Epithelial cell of esophagus (primary cell): ENCODE measurements around the gene IL34.
A peak's percentile ranks its signal among the peaks of the same experiment; 100 is the strongest.
"Not testable (repeated sequence)": the region's sequence is repeated elsewhere in the genome, so short reads cannot be mapped to it uniquely, and the experiment has no call there.

ENCODE experiments used
- DNase-seq: peaks from one replicate; pipeline ENCODE4 v3.0.0; 2010; ENCODE audit warnings: low read depth
- H3K4me3 ChIP-seq: 2 replicates; pipeline ENCODE4 v1.5.1; 2011; ENCODE audit warnings: mild to moderate bottlenecking, low read length, control low read depth
- TF ChIP-seq, protein P1 (sequence below): IDR thresholded peaks from 2 replicates; pipeline ENCODE4 v1.5.1; 2011; ENCODE audit warnings: low read depth, mild to moderate bottlenecking, low read length, control low read depth, inconsistent platforms; ENCODE audit not compliant: insufficient read depth; ENCODE audit errors: missing control alignments

Gene IL34

DNA sequence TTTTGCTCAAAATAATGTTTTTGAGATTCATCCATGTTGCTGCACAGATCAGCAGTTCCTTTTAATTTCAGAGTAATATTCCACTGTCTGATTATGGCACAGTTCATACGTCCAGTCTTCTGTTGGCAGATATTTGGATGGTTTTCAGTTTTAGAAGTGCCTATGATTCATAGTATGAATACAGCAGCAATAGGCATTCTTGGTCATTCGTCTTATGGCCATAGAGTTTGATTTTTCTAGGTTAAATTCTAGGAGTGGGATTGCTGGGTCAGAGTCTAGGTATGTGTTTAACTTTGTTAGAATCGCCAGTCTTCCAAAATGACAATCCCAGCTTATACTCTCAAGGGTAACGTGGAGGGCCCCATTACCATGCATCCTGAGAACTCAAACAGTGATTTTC lies 11.5 kb upstream of the IL34 start:
- no peak for DNase-seq
- TF ChIP-seq, protein P1, sequence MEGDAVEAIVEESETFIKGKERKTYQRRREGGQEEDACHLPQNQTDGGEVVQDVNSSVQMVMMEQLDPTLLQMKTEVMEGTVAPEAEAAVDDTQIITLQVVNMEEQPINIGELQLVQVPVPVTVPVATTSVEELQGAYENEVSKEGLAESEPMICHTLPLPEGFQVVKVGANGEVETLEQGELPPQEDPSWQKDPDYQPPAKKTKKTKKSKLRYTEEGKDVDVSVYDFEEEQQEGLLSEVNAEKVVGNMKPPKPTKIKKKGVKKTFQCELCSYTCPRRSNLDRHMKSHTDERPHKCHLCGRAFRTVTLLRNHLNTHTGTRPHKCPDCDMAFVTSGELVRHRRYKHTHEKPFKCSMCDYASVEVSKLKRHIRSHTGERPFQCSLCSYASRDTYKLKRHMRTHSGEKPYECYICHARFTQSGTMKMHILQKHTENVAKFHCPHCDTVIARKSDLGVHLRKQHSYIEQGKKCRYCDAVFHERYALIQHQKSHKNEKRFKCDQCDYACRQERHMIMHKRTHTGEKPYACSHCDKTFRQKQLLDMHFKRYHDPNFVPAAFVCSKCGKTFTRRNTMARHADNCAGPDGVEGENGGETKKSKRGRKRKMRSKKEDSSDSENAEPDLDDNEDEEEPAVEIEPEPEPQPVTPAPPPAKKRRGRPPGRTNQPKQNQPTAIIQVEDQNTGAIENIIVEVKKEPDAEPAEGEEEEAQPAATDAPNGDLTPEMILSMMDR = no peak
- no peak overlapping the region for H3K4me3 ChIP-seq

DNA sequence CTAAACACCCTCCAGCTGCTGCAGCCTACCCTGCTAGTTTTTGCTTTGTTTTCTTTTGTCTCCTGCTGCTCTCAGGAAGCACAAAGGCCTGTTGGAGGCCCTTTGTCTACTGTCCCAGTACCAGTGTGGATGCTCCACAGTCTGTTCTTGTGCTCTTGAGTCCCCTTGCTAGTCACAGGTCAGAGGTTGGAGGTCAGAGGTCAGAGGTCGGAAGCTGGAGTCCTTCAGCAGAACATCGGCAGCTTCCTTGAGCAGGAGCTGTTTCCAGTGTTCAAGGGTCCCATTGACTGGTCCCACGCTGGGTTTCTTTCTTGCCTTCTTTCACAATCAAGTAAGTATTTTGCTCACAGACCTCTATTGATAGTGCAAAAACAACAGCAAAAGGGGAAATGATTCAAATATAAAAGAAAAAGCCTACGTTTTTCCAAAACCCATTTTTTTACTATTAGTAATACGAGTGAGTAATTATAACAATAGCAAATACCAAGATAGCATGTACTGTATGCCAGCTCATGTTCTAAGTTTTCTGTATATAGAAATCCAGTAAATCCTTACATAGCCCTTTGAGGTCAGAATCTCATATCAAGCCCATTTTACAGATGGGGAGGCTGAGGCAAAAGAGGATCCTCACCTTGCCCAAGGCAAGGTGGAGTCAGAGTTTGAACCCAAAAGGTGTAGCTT lies 10.9 kb upstream of the IL34 start:
- H3K4me3 ChIP-seq = no peak overlapping the region
- TF ChIP-seq, protein P1 = no peak
- DNase-seq = peak; percentile 57

DNA sequence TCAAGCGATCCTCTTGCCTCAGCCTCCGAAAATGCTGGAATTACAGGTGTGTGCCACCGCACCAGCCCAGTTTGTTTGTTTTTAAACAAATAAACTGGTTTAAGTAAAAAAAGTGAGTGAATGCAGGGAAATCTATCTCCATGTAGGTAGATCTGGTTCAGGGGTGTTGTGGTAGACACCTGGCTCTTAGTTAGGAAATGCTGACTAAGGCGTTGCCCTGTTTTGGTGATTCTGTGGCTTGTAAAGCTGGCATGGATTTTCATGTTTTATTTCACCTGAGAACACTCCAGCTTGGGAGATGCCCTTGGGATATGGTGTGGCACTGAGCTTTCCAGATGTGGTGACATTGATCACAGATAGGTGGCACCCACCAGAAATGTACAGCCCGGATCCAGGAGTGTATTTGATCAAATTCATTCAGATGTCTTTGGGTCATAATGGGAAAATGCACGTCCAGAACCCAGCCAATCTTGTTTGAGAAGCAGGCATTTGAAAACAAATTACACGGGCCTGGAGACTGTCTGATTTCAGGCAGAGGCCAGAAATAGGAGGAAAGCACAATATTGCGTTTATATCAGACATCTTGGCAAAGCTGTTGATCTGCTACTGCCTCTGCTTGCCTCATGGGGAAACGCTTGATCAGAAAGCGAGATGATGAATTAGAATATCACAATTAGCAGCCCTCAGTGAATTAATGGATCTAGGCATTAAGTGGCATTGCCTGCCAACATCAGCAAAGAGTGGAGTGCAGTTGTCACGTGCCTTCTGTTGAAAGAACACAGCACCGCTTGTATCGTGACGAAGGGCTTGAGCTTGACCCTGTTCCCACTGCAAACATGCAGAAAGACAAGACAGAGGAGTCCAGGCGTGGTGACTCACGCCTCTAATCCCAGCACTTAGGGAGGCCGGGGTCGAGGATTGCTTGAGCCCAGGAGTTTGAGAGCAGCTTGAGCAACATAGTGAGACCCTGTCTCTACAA lies 7.3 kb upstream of the IL34 start:
- TF ChIP-seq, protein P1 = no peak
- DNase-seq = peak; percentile 65
- H3K4me3 ChIP-seq = no peak overlapping the region

DNA sequence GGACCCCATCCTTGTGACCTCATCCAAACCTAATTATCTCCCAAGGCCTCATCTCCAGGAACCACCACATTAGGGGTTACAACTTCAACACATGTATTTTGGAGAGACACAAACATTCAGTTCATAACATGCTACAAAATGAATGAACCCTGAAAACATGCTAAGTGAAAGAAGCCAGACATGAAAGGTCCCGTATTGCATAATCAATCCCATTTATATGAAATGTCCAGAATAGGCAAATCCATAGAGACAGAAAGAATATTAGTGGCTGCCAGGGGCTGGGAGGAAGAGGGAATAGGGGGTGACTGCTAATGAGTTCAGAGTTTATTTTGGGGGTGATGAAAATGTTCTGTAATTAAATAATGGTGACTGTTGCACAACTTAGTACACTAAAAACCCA lies 3.7 kb upstream of the IL34 start:
- DNase-seq = no peak
- H3K4me3 ChIP-seq = no peak overlapping the region
- TF ChIP-seq, protein P1 = no peak

DNA sequence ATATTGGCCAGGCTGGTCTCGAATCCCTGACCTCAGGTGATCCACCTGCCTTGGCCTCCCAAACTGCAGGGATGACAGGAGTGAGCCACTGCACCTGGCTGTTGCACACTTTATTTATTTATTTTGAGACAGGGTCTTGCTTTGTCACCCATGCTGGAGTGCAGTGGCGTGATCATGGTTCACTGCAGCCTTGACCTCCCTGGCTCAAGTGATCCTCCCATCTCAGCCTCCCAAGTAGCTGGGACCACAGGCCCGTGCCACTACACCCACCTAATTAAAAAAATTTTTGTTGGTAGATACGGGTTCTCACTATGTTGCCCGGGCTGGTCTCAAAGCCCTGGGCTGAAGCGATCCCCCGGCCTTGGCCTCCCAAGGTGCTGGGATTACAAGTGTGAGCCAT lies 3.1 kb upstream of the IL34 start:
- not testable (repeated sequence) for DNase-seq

DNA sequence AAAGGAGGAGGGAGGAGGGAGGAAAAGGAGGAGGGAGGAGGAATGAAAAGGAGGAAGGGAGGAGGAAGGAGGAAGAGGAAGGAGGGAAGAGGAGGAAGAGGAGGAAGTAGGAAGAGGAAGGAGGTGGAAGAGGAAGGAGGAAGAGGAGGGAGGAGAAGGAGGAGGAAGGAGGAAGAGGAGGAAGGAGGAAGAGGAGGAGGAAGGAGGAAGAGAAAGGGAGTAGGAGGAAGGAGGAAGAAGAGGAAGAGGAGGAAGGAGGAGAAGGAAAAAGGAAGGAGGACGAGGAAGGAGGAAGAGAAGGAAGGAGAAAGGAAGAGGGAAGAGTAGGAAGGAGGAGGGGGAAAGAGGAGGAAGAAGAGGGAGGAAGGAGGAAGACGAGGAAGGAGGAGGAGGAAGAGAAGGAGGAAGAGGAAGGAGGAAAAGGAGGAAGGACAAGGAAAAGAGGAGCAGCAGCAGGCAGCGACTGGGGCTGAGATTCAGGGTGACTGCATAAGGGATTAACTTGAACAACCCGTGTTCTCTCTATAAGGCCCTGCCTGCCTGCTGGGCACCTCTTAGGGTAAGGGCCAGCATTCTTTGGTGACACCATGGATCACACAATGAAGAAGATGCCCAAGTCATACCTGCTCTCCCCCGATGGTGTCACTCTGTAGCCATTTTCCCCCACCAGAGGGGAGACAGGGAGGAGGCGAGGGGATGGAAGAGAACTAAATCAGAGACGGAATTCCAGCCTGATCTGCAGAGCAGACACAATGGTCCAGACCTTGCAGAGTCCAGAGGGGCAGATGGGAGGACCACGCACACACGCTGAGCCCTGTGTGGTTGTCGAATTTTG lies 1.4 kb upstream of the IL34 start:
- DNase-seq = no peak
- TF ChIP-seq, protein P1 = no peak
- H3K4me3 ChIP-seq = no peak overlapping the region

More for the DNA sequence above, 3.1 kb upstream of the IL34 start:
- not testable (repeated sequence) for H3K4me3 ChIP-seq
